Heart left ventricle (tissue), 16 donors: ENCODE measurements around the gene ARHGAP45. TPM values are rescaled to one million over a fixed set of nuclear protein-coding genes. Genes with fewer than 3 reads are reported as not detected.

Source experiments
- ATAC-seq, 4 donors: fragments of 200-7000 bp; cut with Tn5 transposase; one replicate each; pipeline ENCODE4 v1.9.1; 2020 to 2022; ENCODE audit warnings: moderate library complexity in 4 of 4, mild to moderate bottlenecking in 3 of 4, moderate number of reproducible peaks in 1 of 4
- DNase-seq, 5 donors: peaks; one replicate each; pipeline ENCODE4 v3.0.0-alpha.2; 2020
- H3K27ac ChIP-seq, 12 donors: fragments of 200-600 bp; sonication (generic) in 4 of 12; one replicate each; pipeline versions ENCODE4 v1.5.0 to v1.8.0; 2016 to 2022; ENCODE audit warnings: mild to moderate bottlenecking in 2 of 12
- H3K27me3 ChIP-seq, 9 donors: fragments of 200-600 bp; sonication (generic) in 2 of 9; one replicate each; pipeline versions ENCODE4 v1.5.1 to v1.8.0; 2016 to 2022; ENCODE audit warnings: mild to moderate bottlenecking in 3 of 9
- H3K36me3 ChIP-seq, 9 donors: fragments of 200-600 bp; sonication (generic) in 2 of 9; one replicate each; pipeline versions ENCODE4 v1.5.0 to v1.8.0; 2018 to 2022; ENCODE audit warnings: mild to moderate bottlenecking in 2 of 9
- H3K4me1 ChIP-seq, 12 donors: fragments of 200-600 bp; sonication (generic) in 4 of 12; one replicate each; pipeline versions ENCODE4 v1.5.0 to v1.8.0; 2016 to 2022; ENCODE audit warnings: mild to moderate bottlenecking in 3 of 12
- H3K4me3 ChIP-seq, 12 donors: fragments of 200-600 bp; sonication (generic) in 4 of 12; one replicate each; pipeline versions ENCODE4 v1.5.0 to v1.8.0; 2017 to 2022; ENCODE audit warnings: mild to moderate bottlenecking in 9 of 12, moderate library complexity in 4 of 12
- H3K9me3 ChIP-seq, 12 donors: fragments of 200-600 bp; sonication (generic) in 4 of 12; one replicate each; pipeline versions ENCODE4 v1.5.0 to v1.8.0; 2016 to 2022; ENCODE audit warnings: mild to moderate bottlenecking in 1 of 12
- CTCF ChIP-seq, 12 donors: fragments of 200-600 bp; sonication (generic) in 4 of 12; IDR thresholded peaks; one replicate each; pipeline versions ENCODE4 v1.5.0 to v1.8.0; 2018 to 2022; ENCODE audit warnings: antibody characterized with exemption in 12 of 12, mild to moderate bottlenecking in 5 of 12
- POLR2A ChIP-seq, 2 donors: fragments of 450-650 bp; IDR thresholded peaks; one replicate each; pipeline ENCODE4 v1.6.1; 2017; ENCODE audit warnings: antibody characterized with exemption in 2 of 2, mild to moderate bottlenecking in 2 of 2, moderate library complexity in 2 of 2
- WGBS, 4 donors: extraction: QIAGEN DNeasy Blood & Tissue Kit in 2 of 4; methylation state at CpG; one replicate each; pipeline versions ENCODE4 v1.1.5 to v1.1.7; 2013 to 2018; 5-methylcytosine and 5-hydroxymethylcytosine counted together
- intact Hi-C, 10 donors: fragments of 100-400 bp; cut with DNase I; formaldehyde crosslinking; loops; one replicate each; pipeline versions ENCODE4 v1.11.1 to v1.14.2; 2022
- polyA plus RNA-seq, 2 donors: library from polyadenylated mRNA; stranded (reverse); fragments of 200-250 nt; gene quantifications; one replicate each; pipeline ENCODE4 v1.2.3, GENCODE V29; 2013
- total RNA-seq, 9 donors: library from RNA; depleted of rRNA in 2 of 9; stranded (reverse); fragments of >200 nt in 2 of 9; fragmentation: NEBNext Ultra II Directional in 3 of 9; extraction: Animal tissue kit (Norgen Biotek cat#: 25700) in 3 of 9; gene quantifications; one replicate each; pipeline versions ENCODE4 v1.1.0 to v1.2.4, GENCODE V29; 2016 to 2023
- donor health status: ischemic (EF 13 %, LVEDD 7.1; RV severe dilation, severe dysfunction).
- donor health status: healthy with polysubstance abuse.
- donor health status: DM: no; HTN: yes; CAD: no.
- donor health status: DM: no; HTN: no; CAD: no.
- donor health status: ischemic (EF 25% LVEDD 6.9; RV normal size, moderate dysfunction).
- donor health status: ischemic (EF 25% LVEDD 5.7; RV mildly dilated, moderate dysfunction).
- donor health status: healthy.
- donor health status: DM: yes; HTN: yes; CAD: no.
- donor health status: ischemic (EF 35%, LVEDD 5.7; RV mildly dilated, moderate dysfunction).
- donor health status: nonischemic (EF 11% LVEDD 7.7; RV severe dilation, severe dysfunction).
- donor health status: DM: yes; HTN: yes; CAD: no.
- donor health status: PGD.
- donor health status: ischemic (EF 29% LVEDD 5.4; RV normal size, mild dysfunction).
- donor health status: nonischemic (EF 23%, LVEDD 6.1; RV moderate dilation, normal function).

ARHGAP45 gene
- total and polyA plus RNA-seq, 11 donors = 1.6 to 38.2 (median 4.7) TPM

- H3K4me3 ChIP-seq = no peak overlapping the region
- intact Hi-C loops = loop anchor here in 1 of 10 donors (10.0 kb wide), 1 partner anchor 49 kb away; no protein-coding TSS in a partner anchor
- no peak for ATAC-seq
Measured at GRCh38 chr19:1084024-1084868, 17.3 kb downstream of the ARHGAP45 start.

GRCh38 chr19:1085053-1085658 is 18.2 kb downstream of the ARHGAP45 start:
- no peak for ATAC-seq
- H3K36me3 ChIP-seq = peaks cover 0 to 82% (median 18%) of the 10 kb centered on the region in 9 donors
- H3K9me3 ChIP-seq = no peaks in the 10 kb centered on the region
- H3K27me3 ChIP-seq = peaks cover 0 to 6% (median 0%) of the 10 kb centered on the region in 9 donors
- intact Hi-C loops = loop anchor here in 1 of 10 donors (10.0 kb wide), 1 partner anchor 50 kb away; no protein-coding TSS in a partner anchor
- no peak overlapping the region for H3K4me3 ChIP-seq
- no peak overlapping the region for H3K27ac ChIP-seq
- H3K4me1 ChIP-seq = peaks cover 0 to 63% (median 5%) of the 10 kb centered on the region in 12 donors
- WGBS, 4 donors = 64 to 76% (median 71%) methylated on average over 8 of the region's 8 CpGs
- TF ChIP-seq CTCF (IDR thresholded peaks at IDR 0.05) = no peak
- TF ChIP-seq POLR2A (IDR thresholded peaks at IDR 0.05) = no peak
- no peak for DNase-seq

More at GRCh38 chr19:1084024-1084868, 17.3 kb downstream of the ARHGAP45 start:
- Histone ChIP-seq H3K4me1 (peaks cover 0 to 56% (median 5%) of the 10 kb centered on the region in 12 donors), H3K27me3 (peaks cover 0 to 6% (median 0%) of the 10 kb centered on the region in 9 donors), H3K27ac (no peak overlapping the region), H3K36me3 (peaks cover 0 to 86% (median 14%) of the 10 kb centered on the region in 9 donors), H3K9me3 (no peaks in the 10 kb centered on the region)
- peak in 1 of 5 donors; percentile 55 for DNase-seq
- WGBS, 4 donors = 87 to 90% (median 89%) methylated on average over 39 to 43 of the region's 43 CpGs
- TF ChIP-seq POLR2A (IDR thresholded peaks at IDR 0.05) (no peak), CTCF (IDR thresholded peaks at IDR 0.05) (no peak)

GRCh38 chr19:1085676-1086442 is 18.9 kb downstream of the ARHGAP45 start:
- DNase-seq (peak in 1 of 5 donors; percentile 24), ATAC-seq (no peak)
- Histone ChIP-seq H3K36me3 (peaks cover 0 to 82% (median 24%) of the 10 kb centered on the region in 9 donors), H3K4me3 (no peak overlapping the region), H3K4me1 (peaks cover 0 to 70% (median 5%) of the 10 kb centered on the region in 12 donors), H3K9me3 (no peaks in the 10 kb centered on the region), H3K27me3 (peaks cover 0 to 6% (median 0%) of the 10 kb centered on the region in 9 donors), H3K27ac (peak overlapping the region in 1 of 12 donors; percentile 91)
- intact Hi-C loops = loop anchor here in 1 of 10 donors (10.0 kb wide), 1 partner anchor 51 kb away; no protein-coding TSS in a partner anchor
- TF ChIP-seq CTCF (IDR thresholded peaks at IDR 0.05) (no peak), POLR2A (IDR thresholded peaks at IDR 0.05) (no peak)
- 64 to 80% (median 72%) methylated on average over 22 to 38 of the region's 38 CpGs for WGBS, 4 donors
